GM12878 (cell line): ENCODE results near the gene RBMS3. TPM values are rescaled to one million over a fixed set of nuclear protein-coding genes. Genes with fewer than 3 reads are reported as not detected.

ENCODE experiments used
- ATAC-seq: fragments of 200-7000 bp; cut with Tn5 transposase; 3 replicates; pipeline ENCODE4 v1.9.1; 2020; ENCODE audit warnings: mild to moderate bottlenecking, moderate library complexity
- BruUV-seq: library from RNA; stranded (reverse); fragments of 400-500 nt; replicated peaks from 2 replicates; lab custom pipeline; 2021; lab: Mats Ljungman, UMichigan
- CTCF ChIA-PET: fragments of 300-600 bp; sonication (Branson Sonifier 250); formaldehyde crosslinking; extraction: SDS; loops from one replicate; lab custom pipeline; 2021; ENCODE audit warnings: inconsistent platforms; lab: Yijun Ruan, JAX
- POLR2A ChIA-PET: fragments of 350-600 bp; formaldehyde crosslinking; extraction: SDS; loops from one replicate; lab custom pipeline; 2021; ENCODE audit warnings: inconsistent platforms; lab: Charles Lee
- RAD21 ChIA-PET: fragments of 300-600 bp; sonication (Branson Sonifier 250); formaldehyde crosslinking; loops from one replicate; lab custom pipeline; 2023; ENCODE audit warnings: antibody characterized with exemption; ENCODE audit not compliant: unreplicated experiment; lab: Charles Lee
- SMC1A ChIA-PET: fragments of 300-600 bp; sonication (Branson Sonifier 250); formaldehyde crosslinking; loops from one replicate; lab custom pipeline; 2023; ENCODE audit not compliant: unreplicated experiment, uncharacterized antibody; lab: Charles Lee
- DNase-seq: peaks from one replicate; pipeline ENCODE4 v3.0.0-alpha.2; 2011; ENCODE audit warnings: low read depth, low spot score
- FAIRE-seq: peaks from 3 replicates; lab custom pipeline; 2011; peaks lifted over from hg19 to GRCh38; lab: Jason Lieb, UNC
- H2AFZ ChIP-seq: 2 replicates; pipeline ENCODE4 v1.6.0; 2011; ENCODE audit warnings: low read depth, low read length, control low read depth; ENCODE audit not compliant: control insufficient read depth
- H3K27ac ChIP-seq: 2 replicates; pipeline ENCODE4 v1.5.1; 2011; ENCODE audit warnings: control low read depth; ENCODE audit not compliant: control insufficient read depth, insufficient read depth
- H3K27me3 ChIP-seq, 2 experiments: replicated peaks in 1 of 2; 2 replicates each; pipeline versions ENCODE4 v1.6.0 to v1.6.1; 2011; ENCODE audit warnings: low read length in 1 of 2; ENCODE audit not compliant: control insufficient read depth in 2 of 2, insufficient read depth in 2 of 2
- H3K36me3 ChIP-seq, 2 experiments: 2 replicates each; pipeline ENCODE4 v1.5.1; 2011; ENCODE audit warnings: low read length in 1 of 2; ENCODE audit not compliant: control insufficient read depth in 2 of 2, insufficient read depth in 2 of 2
- H3K4me1 ChIP-seq: 2 replicates; pipeline ENCODE4 v1.6.1; 2011; ENCODE audit warnings: mild to moderate bottlenecking, low read length, moderate library complexity, mixed read lengths; ENCODE audit not compliant: control insufficient read depth, insufficient read depth
- H3K4me2 ChIP-seq: 2 replicates; pipeline ENCODE4 v1.6.0; 2011; ENCODE audit warnings: control low read depth; ENCODE audit not compliant: control insufficient read depth, insufficient read depth
- H3K4me3 ChIP-seq: fragments of 200-600 bp; sonication (generic); 2 replicates; pipeline ENCODE4 v1.5.1; 2016
- H3K79me2 ChIP-seq: 2 replicates; pipeline ENCODE4 v1.6.0; 2011; ENCODE audit warnings: low read length; ENCODE audit not compliant: control insufficient read depth, insufficient read depth
- H3K9ac ChIP-seq: 2 replicates; pipeline ENCODE4 v1.8.0; 2011; ENCODE audit warnings: low read length, control low read depth, mixed read lengths; ENCODE audit not compliant: control insufficient read depth, insufficient read depth
- H3K9me3 ChIP-seq: replicated peaks from 3 replicates; pipeline ENCODE4 v1.5.1; 2011; ENCODE audit warnings: mild to moderate bottlenecking, low read length; ENCODE audit not compliant: control insufficient read depth, insufficient read depth
- H4K20me1 ChIP-seq: 2 replicates; pipeline ENCODE4 v1.6.0; 2011; ENCODE audit not compliant: control insufficient read depth, insufficient read depth
- ASH2L ChIP-seq: fragments of 300-600, 200-600 bp; sonication (generic); IDR thresholded peaks from 2 replicates; pipeline ENCODE4 v1.6.1; 2017; ENCODE audit warnings: low read depth, mild to moderate bottlenecking, borderline replicate concordance
- EZH2 ChIP-seq: IDR thresholded peaks from 2 replicates; pipeline ENCODE4 v1.6.1; 2012; ENCODE audit warnings: low read depth, mild to moderate bottlenecking, control low read depth, inconsistent platforms, low read length, borderline replicate concordance; ENCODE audit not compliant: control insufficient read depth
- HCFC1 ChIP-seq: fragments of 150-350 bp; IDR thresholded peaks from 2 replicates; pipeline ENCODE4 v1.6.1; 2014; ENCODE audit warnings: low read length
- HDGF ChIP-seq: fragments of 450-650 bp; IDR thresholded peaks from 2 replicates; pipeline ENCODE4 v1.6.1; 2016; ENCODE audit warnings: antibody characterized with exemption
- KDM1A ChIP-seq: fragments of 200-600 bp; sonication (generic); IDR thresholded peaks from 2 replicates; pipeline ENCODE4 v1.6.1; 2016; ENCODE audit warnings: borderline replicate concordance
- TCF7 ChIP-seq: IDR thresholded peaks from 2 replicates; pipeline ENCODE4 v1.6.1; 2014; ENCODE audit warnings: antibody characterized with exemption, borderline replicate concordance
- ZNF622 ChIP-seq: fragments of 450-650 bp; IDR thresholded peaks from 2 replicates; pipeline ENCODE4 v1.6.1; 2017; ENCODE audit warnings: mild to moderate bottlenecking, inconsistent platforms
- WGBS: methylation state at CpG from one replicate; pipeline ENCODE4 v1.1.6; 2016; ENCODE audit warnings: low lambda C conversion rate; ENCODE audit not compliant: insufficient replicate concordance, insufficient coverage; ENCODE audit errors: missing lambda C conversion rate; 5-methylcytosine and 5-hydroxymethylcytosine counted together
- in situ Hi-C: fragments of 300-500 bp; cut with MboI; formaldehyde crosslinking; loops from 9 replicates; pipeline ENCODE4 v1.14.3; 2018; ENCODE audit warnings: mixed read lengths
- intact Hi-C: fragments of 100-400 bp; cut with micrococcal nuclease; formaldehyde crosslinking; loops from one replicate; pipeline ENCODE4 v1.14.2; 2022; ENCODE audit not compliant: unreplicated experiment
- polyA plus RNA-seq, 11 experiments: library from polyadenylated mRNA; depleted of rRNA in 4 of 11; unstranded in 6 of 11; stranded (reverse) in 5 of 11; fragments of >200 nt; fragmentation: Nextera tagmentation in 4 of 11; fragmentation: Illumina TruSeq in 1 of 11; extraction: Ambion mirVana in 4 of 11; extraction: Trizol in 1 of 11; gene quantifications; 1 replicate in 1 of 11; 2 replicates in 10 of 11; pipeline versions ENCODE4 v1.2.1 to v1.2.3, GENCODE V29; 2011 to 2016; ENCODE audit warnings: inconsistent platforms in 2 of 11, missing spikeins in 2 of 11, low read depth in 1 of 11
- total RNA-seq, 4 experiments: library from RNA; depleted of rRNA in 3 of 4; stranded (reverse); fragments of >200 nt in 3 of 4; fragmentation: Illumina TruSeq in 1 of 4; extraction: Trizol in 1 of 4; gene quantifications; 2 replicates each; pipeline versions ENCODE4 v1.2.1 to v1.2.3, GENCODE V29; 2013 to 2021
- TF ChIP-seq, protein P1 (sequence below): fragments of 450-650 bp; IDR thresholded peaks from 2 replicates; pipeline ENCODE4 v1.6.1; 2016; ENCODE audit warnings: mild to moderate bottlenecking, moderate library complexity, borderline replicate concordance

The RBMS3 gene
- total and polyA plus RNA-seq, 10 of the 15 experiments (the other 5 are each of a cell fraction or from before 2014, with no cell fraction given), result 0.79 to 4.7 (median 3.1) TPM

- ATAC-seq, result no peak
Observed at GRCh38 chr3:29695643-29696198, 414.9 kb downstream of the RBMS3 start.

More at GRCh38 chr3:29695643-29696198, 414.9 kb downstream of the RBMS3 start:
- SMC1A ChIA-PET, result interaction anchor here (1.6 kb wide), 1 partner anchor 17 kb away, joined by 3 read pairs; no protein-coding TSS in a partner anchor
- H4K20me1 ChIP-seq, result no peaks in the 10 kb centered on the region
- RAD21 ChIA-PET, result no interaction called here
- H3K27me3 ChIP-seq, result no peaks in the 10 kb centered on the region
- no peak overlapping the region for H3K9ac ChIP-seq
- FAIRE-seq (no peak), DNase-seq (no peak)
- no peaks in the 10 kb centered on the region for H3K36me3 ChIP-seq
- H3K4me3 ChIP-seq, result no peak overlapping the region
- intact Hi-C loops, result no loop called here
- no peaks in the 10 kb centered on the region for H3K79me2 ChIP-seq
- TF ChIP-seq ASH2L (no peak), EZH2 (no peak), TCF7 (no peak), ZNF622 (no peak), HDGF (no peak), KDM1A (no peak), HCFC1 (no peak)
- TF ChIP-seq, protein P1, sequence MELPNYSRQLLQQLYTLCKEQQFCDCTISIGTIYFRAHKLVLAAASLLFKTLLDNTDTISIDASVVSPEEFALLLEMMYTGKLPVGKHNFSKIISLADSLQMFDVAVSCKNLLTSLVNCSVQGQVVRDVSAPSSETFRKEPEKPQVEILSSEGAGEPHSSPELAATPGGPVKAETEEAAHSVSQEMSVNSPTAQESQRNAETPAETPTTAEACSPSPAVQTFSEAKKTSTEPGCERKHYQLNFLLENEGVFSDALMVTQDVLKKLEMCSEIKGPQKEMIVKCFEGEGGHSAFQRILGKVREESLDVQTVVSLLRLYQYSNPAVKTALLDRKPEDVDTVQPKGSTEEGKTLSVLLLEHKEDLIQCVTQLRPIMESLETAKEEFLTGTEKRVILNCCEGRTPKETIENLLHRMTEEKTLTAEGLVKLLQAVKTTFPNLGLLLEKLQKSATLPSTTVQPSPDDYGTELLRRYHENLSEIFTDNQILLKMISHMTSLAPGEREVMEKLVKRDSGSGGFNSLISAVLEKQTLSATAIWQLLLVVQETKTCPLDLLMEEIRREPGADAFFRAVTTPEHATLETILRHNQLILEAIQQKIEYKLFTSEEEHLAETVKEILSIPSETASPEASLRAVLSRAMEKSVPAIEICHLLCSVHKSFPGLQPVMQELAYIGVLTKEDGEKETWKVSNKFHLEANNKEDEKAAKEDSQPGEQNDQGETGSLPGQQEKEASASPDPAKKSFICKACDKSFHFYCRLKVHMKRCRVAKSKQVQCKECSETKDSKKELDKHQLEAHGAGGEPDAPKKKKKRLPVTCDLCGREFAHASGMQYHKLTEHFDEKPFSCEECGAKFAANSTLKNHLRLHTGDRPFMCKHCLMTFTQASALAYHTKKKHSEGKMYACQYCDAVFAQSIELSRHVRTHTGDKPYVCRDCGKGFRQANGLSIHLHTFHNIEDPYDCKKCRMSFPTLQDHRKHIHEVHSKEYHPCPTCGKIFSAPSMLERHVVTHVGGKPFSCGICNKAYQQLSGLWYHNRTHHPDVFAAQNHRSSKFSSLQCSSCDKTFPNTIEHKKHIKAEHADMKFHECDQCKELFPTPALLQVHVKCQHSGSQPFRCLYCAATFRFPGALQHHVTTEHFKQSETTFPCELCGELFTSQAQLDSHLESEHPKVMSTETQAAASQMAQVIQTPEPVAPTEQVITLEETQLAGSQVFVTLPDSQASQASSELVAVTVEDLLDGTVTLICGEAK, result no peak
- 41% methylated on average over 3 of the region's 3 CpGs for WGBS
- no TSS peak for BruUV-seq
- no peaks in the 10 kb centered on the region for H3K4me1 ChIP-seq
- POLR2A ChIA-PET, result no interaction called here
- no peaks in the 10 kb centered on the region for H3K9me3 ChIP-seq
- H3K4me2 ChIP-seq, result no peak overlapping the region
- in situ Hi-C loops, result no loop called here
- H2AFZ ChIP-seq, result no peak overlapping the region
- no peak overlapping the region for H3K27ac ChIP-seq
- CTCF ChIA-PET, result no interaction called here
